Panc1 (cell line): Measurements from ENCODE around the gene MAS1L.

ENCODE experiments used
- POLR2AphosphoS5 ChIP-seq: IDR thresholded peaks from 2 replicates; pipeline ENCODE4 v1.6.1; 2012; ENCODE audit warnings: mild to moderate bottlenecking, low read depth, low read length, moderate library complexity
- TF ChIP-seq, protein P1 (sequence below): fragments of 450-650 bp; IDR thresholded peaks from 2 replicates; pipeline ENCODE4 v1.5.1; 2017; ENCODE audit warnings: mild to moderate bottlenecking
- TF ChIP-seq, protein P2 (sequence below), 2 experiments: IDR thresholded peaks; 2 replicates each; pipeline ENCODE4 v1.6.1; 2011 to 2012; ENCODE audit warnings: low read depth in 2 of 2, control low read depth in 1 of 2, low read length in 1 of 2, mild to moderate bottlenecking in 1 of 2, moderate library complexity in 1 of 2; ENCODE audit not compliant: insufficient read depth in 1 of 2

- no peak for TF ChIP-seq POLR2AphosphoS5
- TF ChIP-seq, protein P1, sequence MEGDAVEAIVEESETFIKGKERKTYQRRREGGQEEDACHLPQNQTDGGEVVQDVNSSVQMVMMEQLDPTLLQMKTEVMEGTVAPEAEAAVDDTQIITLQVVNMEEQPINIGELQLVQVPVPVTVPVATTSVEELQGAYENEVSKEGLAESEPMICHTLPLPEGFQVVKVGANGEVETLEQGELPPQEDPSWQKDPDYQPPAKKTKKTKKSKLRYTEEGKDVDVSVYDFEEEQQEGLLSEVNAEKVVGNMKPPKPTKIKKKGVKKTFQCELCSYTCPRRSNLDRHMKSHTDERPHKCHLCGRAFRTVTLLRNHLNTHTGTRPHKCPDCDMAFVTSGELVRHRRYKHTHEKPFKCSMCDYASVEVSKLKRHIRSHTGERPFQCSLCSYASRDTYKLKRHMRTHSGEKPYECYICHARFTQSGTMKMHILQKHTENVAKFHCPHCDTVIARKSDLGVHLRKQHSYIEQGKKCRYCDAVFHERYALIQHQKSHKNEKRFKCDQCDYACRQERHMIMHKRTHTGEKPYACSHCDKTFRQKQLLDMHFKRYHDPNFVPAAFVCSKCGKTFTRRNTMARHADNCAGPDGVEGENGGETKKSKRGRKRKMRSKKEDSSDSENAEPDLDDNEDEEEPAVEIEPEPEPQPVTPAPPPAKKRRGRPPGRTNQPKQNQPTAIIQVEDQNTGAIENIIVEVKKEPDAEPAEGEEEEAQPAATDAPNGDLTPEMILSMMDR = no peak
- TF ChIP-seq, protein P2, sequence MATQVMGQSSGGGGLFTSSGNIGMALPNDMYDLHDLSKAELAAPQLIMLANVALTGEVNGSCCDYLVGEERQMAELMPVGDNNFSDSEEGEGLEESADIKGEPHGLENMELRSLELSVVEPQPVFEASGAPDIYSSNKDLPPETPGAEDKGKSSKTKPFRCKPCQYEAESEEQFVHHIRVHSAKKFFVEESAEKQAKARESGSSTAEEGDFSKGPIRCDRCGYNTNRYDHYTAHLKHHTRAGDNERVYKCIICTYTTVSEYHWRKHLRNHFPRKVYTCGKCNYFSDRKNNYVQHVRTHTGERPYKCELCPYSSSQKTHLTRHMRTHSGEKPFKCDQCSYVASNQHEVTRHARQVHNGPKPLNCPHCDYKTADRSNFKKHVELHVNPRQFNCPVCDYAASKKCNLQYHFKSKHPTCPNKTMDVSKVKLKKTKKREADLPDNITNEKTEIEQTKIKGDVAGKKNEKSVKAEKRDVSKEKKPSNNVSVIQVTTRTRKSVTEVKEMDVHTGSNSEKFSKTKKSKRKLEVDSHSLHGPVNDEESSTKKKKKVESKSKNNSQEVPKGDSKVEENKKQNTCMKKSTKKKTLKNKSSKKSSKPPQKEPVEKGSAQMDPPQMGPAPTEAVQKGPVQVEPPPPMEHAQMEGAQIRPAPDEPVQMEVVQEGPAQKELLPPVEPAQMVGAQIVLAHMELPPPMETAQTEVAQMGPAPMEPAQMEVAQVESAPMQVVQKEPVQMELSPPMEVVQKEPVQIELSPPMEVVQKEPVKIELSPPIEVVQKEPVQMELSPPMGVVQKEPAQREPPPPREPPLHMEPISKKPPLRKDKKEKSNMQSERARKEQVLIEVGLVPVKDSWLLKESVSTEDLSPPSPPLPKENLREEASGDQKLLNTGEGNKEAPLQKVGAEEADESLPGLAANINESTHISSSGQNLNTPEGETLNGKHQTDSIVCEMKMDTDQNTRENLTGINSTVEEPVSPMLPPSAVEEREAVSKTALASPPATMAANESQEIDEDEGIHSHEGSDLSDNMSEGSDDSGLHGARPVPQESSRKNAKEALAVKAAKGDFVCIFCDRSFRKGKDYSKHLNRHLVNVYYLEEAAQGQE (IDR thresholded peaks at IDR 0.05; ENCODE audit: insufficient read depth in 1 of 2, low read depth in 2 of 2, low read length in 1 of 2) = no peak
Observed at GRCh38 chr6:29500594-29500993, 12.8 kb upstream of the MAS1L start.
